Measurements from ENCODE around the gene SLU7.

DNA sequence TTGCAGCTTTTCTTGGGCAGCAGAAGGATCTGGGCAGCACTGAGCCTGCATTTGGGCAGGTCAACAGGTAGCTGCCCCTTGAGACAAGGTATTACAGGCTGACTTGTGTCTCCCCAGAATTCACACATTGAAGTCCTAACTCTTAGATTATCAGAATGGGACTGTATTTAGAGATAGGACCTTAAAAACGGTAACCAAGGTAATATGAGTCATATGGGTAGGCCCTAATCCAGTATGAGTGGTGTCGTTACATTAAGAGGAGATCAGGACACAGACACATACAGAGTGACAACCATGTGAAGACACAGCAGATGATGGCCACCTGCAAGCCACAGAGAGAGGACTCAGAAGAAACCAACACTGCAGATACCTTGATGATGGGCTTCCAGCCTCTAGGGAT lies 51.6 kb downstream of the SLU7 start:
- no peak for TF ChIP-seq EZH2 (IDR thresholded peaks at IDR 0.05; ENCODE audit: borderline replicate concordance, low read length)
- TF ChIP-seq, protein P1, sequence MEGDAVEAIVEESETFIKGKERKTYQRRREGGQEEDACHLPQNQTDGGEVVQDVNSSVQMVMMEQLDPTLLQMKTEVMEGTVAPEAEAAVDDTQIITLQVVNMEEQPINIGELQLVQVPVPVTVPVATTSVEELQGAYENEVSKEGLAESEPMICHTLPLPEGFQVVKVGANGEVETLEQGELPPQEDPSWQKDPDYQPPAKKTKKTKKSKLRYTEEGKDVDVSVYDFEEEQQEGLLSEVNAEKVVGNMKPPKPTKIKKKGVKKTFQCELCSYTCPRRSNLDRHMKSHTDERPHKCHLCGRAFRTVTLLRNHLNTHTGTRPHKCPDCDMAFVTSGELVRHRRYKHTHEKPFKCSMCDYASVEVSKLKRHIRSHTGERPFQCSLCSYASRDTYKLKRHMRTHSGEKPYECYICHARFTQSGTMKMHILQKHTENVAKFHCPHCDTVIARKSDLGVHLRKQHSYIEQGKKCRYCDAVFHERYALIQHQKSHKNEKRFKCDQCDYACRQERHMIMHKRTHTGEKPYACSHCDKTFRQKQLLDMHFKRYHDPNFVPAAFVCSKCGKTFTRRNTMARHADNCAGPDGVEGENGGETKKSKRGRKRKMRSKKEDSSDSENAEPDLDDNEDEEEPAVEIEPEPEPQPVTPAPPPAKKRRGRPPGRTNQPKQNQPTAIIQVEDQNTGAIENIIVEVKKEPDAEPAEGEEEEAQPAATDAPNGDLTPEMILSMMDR (conservative IDR thresholded peaks at IDR 0.05 in 1 of 2, IDR thresholded peaks at IDR 0.05 in 1 of 2; ENCODE audit: extremely low read depth in 1 of 2, insufficient read depth in 1 of 2, low read depth in 1 of 2, low read length in 2 of 2): no peak
